CD4-positive, alpha-beta T cell treated with Interleukin-17A for 4 hours (primary cell): ENCODE measurements around the gene ZFX.

Experiments
- DNase-seq: peaks from one replicate; pipeline ENCODE4 v3.0.0-alpha.2; 2020; ENCODE audit warnings: mixed read lengths

Gene ZFX

DNA sequence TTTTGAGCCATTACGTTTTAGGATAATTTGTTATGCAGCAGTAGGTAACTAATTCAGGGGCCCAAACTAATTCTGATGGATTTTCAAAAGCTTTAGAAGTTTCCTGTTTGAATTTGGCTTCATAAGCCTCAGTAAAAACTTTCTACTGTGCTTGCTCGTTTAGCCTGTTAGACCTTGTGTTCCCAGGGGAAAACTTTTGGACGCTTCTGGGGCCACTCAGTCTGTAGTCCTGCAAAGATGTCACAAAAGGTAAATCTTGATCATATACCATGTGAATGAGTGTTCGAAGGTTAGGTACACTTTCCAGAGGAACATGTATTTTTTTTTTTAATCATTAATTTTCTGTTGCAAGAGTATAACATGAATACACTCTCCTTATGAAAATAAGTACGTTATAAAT, 93.7 kb downstream of the ZFX start:
- DNase-seq, result no peak

GRCh38 chrX:24243692-24244091, 94.2 kb downstream of the ZFX start:
- no peak for DNase-seq

DNA sequence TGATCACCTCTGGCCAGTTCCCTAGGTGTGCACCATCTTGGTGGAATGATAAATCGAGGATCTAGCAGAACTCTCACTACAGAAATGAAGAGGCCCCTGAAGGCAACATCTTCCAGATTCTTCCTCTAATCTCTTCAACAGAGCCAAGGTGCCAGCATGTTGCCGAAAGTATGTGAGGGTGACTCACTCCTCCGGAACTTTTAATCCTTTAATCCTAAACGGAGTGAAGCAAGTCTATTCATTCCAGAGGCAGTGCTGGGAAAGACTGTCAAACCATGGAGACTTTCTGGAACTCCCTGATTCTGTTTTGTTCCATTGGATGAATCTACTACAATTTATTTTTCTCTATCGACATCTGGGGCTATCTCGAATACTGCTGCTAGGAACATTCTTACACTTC, 95.7 kb downstream of the ZFX start:
- no peak for DNase-seq

DNA sequence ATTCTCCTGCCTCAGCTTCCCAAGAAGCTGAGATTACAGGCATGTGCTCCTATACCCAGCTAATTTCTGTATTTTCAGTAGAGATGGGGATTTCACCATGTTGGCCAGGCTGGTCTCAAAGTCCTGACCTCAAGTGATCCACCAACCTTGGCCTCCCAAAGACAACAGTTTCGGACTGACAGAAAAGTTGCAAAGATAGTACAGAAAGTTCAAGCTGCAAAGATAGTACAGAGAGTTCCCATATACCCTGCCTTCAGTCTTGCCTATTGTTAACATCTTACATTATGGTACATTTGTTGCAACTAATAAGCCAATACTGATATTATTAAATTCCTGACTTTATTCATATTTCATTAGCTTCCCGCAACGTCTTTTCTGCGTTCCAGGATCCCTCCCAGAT, 98.5 kb downstream of the ZFX start:
- DNase-seq, result no peak

GRCh38 chrX:24253030-24253429, 103.5 kb downstream of the ZFX start:
- DNase-seq, result no peak

DNA sequence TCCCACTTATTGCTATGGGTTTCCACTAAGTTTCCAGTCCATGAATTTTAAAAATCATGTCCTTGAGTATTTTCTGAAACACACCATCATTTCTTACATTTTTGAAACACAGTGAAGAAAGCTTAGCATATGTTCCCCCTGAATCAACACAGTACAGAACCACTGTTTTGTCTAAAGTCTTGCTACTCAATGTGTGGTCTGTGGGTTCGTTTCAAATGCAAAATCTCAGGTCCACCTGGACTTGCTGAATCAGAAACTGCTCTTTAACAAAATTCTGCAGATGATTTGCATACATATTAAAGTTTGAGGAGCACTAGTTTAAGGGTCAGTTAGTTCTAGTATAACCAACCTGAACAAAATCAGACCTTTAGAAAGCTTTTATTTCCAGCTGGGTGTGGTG, 103.9 kb downstream of the ZFX start:
- DNase-seq, result no peak

GRCh38 chrX:24257011-24257410, 107.5 kb downstream of the ZFX start:
- DNase-seq, result no peak

DNA sequence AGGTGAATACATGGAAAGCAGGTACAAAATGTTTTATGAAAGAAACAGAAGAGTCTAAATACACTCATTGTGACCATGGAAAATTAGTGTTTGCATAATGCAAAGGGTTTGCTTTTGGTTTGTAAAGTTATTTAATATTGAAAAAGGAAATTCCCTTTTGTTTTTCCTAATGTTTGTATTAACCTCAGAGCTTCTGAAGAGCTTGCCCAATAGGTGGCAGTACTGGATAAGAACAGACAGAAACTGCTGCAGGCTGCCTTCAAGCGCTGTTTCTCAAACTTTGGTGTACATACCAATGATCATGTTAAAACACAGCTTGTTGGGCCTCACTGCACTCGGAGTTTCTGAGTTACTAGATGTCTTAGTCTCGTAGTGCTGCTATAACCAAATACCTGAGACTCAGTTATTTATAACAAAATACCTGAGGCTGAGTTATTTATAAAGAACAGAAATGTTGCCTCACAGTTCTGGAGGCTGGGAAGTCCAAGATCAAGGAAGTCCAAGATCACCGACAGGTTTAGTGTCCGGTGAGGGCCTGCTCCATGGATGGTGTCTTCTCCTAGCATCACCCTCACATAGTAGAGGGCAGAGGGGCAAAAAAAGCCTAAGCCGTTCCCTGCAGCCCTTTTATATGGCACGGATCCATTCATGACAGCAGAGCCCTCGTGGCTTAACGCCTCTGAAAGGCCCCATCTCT, 110.2 kb downstream of the ZFX start:
- DNase-seq, result peak; percentile 21

DNA sequence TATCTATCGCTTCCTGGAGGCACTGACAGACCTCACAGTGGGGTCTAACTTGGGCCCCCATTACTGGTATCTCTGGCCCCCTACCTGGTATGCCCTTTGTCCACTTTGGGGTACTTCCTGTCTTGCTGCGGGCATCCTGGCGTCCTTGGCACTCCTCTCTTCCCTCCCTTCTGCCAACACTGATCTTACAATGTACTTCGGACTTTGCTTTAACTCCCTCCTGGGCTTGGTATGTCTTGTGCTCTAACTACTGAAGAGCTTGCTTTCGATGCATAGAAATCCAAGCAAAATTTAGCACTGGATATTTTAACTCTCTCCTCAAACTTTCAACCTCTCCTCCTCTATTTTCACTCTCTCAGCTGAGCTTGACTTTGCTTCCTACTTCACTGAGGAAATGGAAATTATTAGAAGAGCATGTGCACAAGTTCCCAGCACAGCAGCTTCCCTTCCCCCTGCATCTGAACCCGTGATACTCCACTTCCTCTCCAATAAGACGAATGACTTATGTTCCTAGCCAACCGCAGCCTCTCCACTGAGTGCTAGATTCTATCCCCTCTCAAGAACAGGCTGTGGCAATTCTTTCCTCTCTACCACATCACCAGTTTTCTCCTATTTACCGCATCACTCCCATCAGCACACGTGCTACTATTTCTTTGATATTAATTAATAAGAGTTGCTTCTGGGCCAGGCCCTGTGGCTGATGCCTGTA, 111.5 kb downstream of the ZFX start:
- DNase-seq, result peak; percentile 16

DNA sequence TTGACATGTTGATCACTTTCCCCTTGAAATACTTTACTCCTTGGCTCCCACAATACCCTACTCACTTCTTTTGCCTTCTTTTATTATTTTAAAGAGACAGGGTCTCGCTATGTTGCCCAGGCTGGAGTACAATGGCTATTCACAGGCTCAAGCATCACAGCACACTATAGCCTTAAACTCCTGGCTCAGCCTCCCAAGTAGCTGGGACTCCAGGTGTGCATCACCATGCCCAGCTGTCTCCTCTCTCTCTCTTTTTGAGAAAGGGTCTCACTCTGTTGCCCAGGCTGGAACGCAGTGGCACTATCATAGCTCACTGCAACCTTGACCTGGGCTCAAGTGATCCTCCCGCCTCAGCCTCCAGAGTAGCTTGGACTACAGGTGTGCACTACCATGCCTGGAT, 112.8 kb downstream of the ZFX start:
- DNase-seq, result no peak

- DNase-seq, result no peak
These were observed 114.9 kb downstream of the ZFX start for GRCh38 chrX:24264383-24264782.
